B cell (primary cell): ENCODE results near the gene ZNF106. TPM values are rescaled to one million over a fixed set of nuclear protein-coding genes. Genes with fewer than 3 reads are reported as not detected.

Source experiments
- ATAC-seq: fragments of 200-7000 bp; cut with Tn5 transposase; one replicate; pipeline ENCODE4 v1.10.0; 2021; ENCODE audit warnings: low read depth, mild to moderate bottlenecking, moderate number of reproducible peaks, moderate library complexity
- CTCF ChIA-PET: fragments of 350-600 bp; sonication (Branson Sonifier 250); formaldehyde crosslinking; loops from one replicate; lab custom pipeline; 2021; ENCODE audit warnings: antibody characterized with exemption, inconsistent platforms; lab: Charles Lee
- POLR2A ChIA-PET: fragments of 350-600 bp; sonication (Branson Sonifier 250); formaldehyde crosslinking; loops from one replicate; lab custom pipeline; 2021; ENCODE audit warnings: antibody characterized with exemption; lab: Charles Lee
- DNase-seq: peaks from one replicate; pipeline ENCODE4 v3.0.0; 2013
- H2AFZ ChIP-seq: 2 replicates; pipeline ENCODE4 v1.6.1; 2012; ENCODE audit warnings: mild to moderate bottlenecking, low read depth, low read length; ENCODE audit not compliant: insufficient read depth, poor library complexity, severe bottlenecking
- H3K27ac ChIP-seq, 2 donors: 1 replicate in 1 of 2; 2 replicates in 1 of 2; pipeline ENCODE4 v1.5.1; 2012 to 2013; ENCODE audit warnings: low read length in 2 of 2, mild to moderate bottlenecking in 2 of 2, moderate library complexity in 1 of 2
- H3K27me3 ChIP-seq, 4 experiments: fragments of 200-600 bp in 1 of 4; sonication (generic) in 1 of 4; replicated peaks in 1 of 4; 1 replicate in 2 of 4; 2 replicates in 2 of 4; pipeline versions ENCODE4 v1.6.1 to v1.7.0; 2013 to 2016; ENCODE audit warnings: low read length in 3 of 4, mild to moderate bottlenecking in 2 of 4, mixed read lengths in 1 of 4, moderate library complexity in 1 of 4; ENCODE audit not compliant: insufficient read depth in 4 of 4, control insufficient read depth in 3 of 4; ENCODE audit errors: control extremely low read depth in 1 of 4
- H3K36me3 ChIP-seq, 2 experiments: replicated peaks in 1 of 2; 1 replicate in 1 of 2; 2 replicates in 1 of 2; pipeline versions ENCODE4 v1.6.1 to v1.7.1; 2013; ENCODE audit warnings: low read length in 1 of 2; ENCODE audit not compliant: insufficient read depth in 2 of 2, control insufficient read depth in 1 of 2; ENCODE audit errors: control extremely low read depth in 1 of 2, extremely low read depth in 1 of 2
- H3K4me1 ChIP-seq, 2 donors: fragments of 200-600 bp in 1 of 2; sonication (generic) in 1 of 2; 1 replicate in 1 of 2; 2 replicates in 1 of 2; pipeline versions ENCODE4 v1.5.1 to v1.6.1; 2013 to 2017; ENCODE audit warnings: low read length in 2 of 2; ENCODE audit not compliant: control insufficient read depth in 2 of 2, insufficient read depth in 2 of 2
- H3K4me2 ChIP-seq: replicated peaks from 2 replicates; pipeline ENCODE3; 2012; ENCODE audit warnings: mild to moderate bottlenecking, low read depth, low read length; ENCODE audit not compliant: poor library complexity, severe bottlenecking
- H3K4me3 ChIP-seq, 5 experiments: fragments of 200-600 bp in 1 of 5; sonication (generic) in 1 of 5; 1 replicate in 3 of 5; 2 replicates in 2 of 5; pipeline versions ENCODE4 v1.5.1 to v1.7.0; 2011 to 2016; ENCODE audit warnings: low read length in 4 of 5, mild to moderate bottlenecking in 4 of 5, low read depth in 2 of 5, control low read depth in 1 of 5, moderate library complexity in 1 of 5; ENCODE audit not compliant: insufficient read depth in 1 of 5; ENCODE audit errors: control extremely low read depth in 1 of 5, extremely low read depth in 1 of 5
- H3K79me2 ChIP-seq: fragments of 200-600 bp; sonication (generic); one replicate; pipeline ENCODE4 v1.6.0; 2016; ENCODE audit warnings: low read length; ENCODE audit not compliant: control insufficient read depth, insufficient read depth
- H3K9ac ChIP-seq: fragments of 200-600 bp; sonication (generic); 2 replicates; pipeline ENCODE4 v1.6.1; 2017; ENCODE audit warnings: mild to moderate bottlenecking, low read length, moderate library complexity
- H3K9me3 ChIP-seq, 3 donors: one replicate each; pipeline versions ENCODE4 v1.6.1 to v1.7.1; 2013; ENCODE audit warnings: low read length in 2 of 3; ENCODE audit not compliant: control insufficient read depth in 2 of 3, insufficient read depth in 1 of 3; ENCODE audit errors: control extremely low read depth in 1 of 3
- H4K20me1 ChIP-seq: 2 replicates; pipeline ENCODE4 v1.6.0; 2012; ENCODE audit warnings: mild to moderate bottlenecking, low read length; ENCODE audit not compliant: insufficient read depth, control insufficient read depth, poor library complexity, severe bottlenecking
- H3K27ac Mint-ChIP-seq: one replicate; pipeline ENCODE4 v1.8.0; 2021; ENCODE audit warnings: mixed read lengths
- H3K27me3 Mint-ChIP-seq: one replicate; pipeline ENCODE4 v1.8.0; 2021; ENCODE audit warnings: mixed read lengths
- H3K4me1 Mint-ChIP-seq: one replicate; pipeline ENCODE4 v1.8.0; 2021; ENCODE audit warnings: mixed read lengths
- H3K4me3 Mint-ChIP-seq: one replicate; pipeline ENCODE4 v1.8.0; 2021; ENCODE audit warnings: mixed read lengths
- H3K9me3 Mint-ChIP-seq: one replicate; pipeline ENCODE4 v1.8.0; 2022; ENCODE audit warnings: mixed read lengths; ENCODE audit not compliant: insufficient read depth
- EZH2 ChIP-seq: IDR thresholded peaks from 2 replicates; pipeline ENCODE4 v1.6.1; 2012; ENCODE audit warnings: borderline replicate concordance, low read depth, mild to moderate bottlenecking, moderate library complexity, low read length; ENCODE audit not compliant: insufficient read depth, poor library complexity, severe bottlenecking
- WGBS: methylation state at CpG from one replicate; pipeline ENCODE4 v1.1.5; 2013; ENCODE audit warnings: missing lambda C conversion rate; ENCODE audit not compliant: insufficient coverage; 5-methylcytosine and 5-hydroxymethylcytosine counted together
- intact Hi-C: fragments of 100-400 bp; cut with micrococcal nuclease; formaldehyde crosslinking; loops from one replicate; pipeline ENCODE4 v1.10.0; 2022
- polyA plus RNA-seq: library from polyadenylated mRNA; depleted of rRNA; stranded (reverse); fragments of >200 nt; gene quantifications from 2 replicates; pipeline ENCODE4 v1.2.3, GENCODE V29; 2012
- total RNA-seq, 2 donors: library from RNA; stranded (reverse); fragments of 120-200 nt in 1 of 2; gene quantifications; 1 replicate in 1 of 2; 2 replicates in 1 of 2; pipeline versions ENCODE4 v1.2.3 to v1.2.4, GENCODE V29; 2013 to 2022
- TF ChIP-seq, protein P1 (sequence below): fragments of 200-600 bp; IDR thresholded peaks from one replicate; pipeline ENCODE4 v1.8.0; 2022; ENCODE audit warnings: antibody characterized with exemption, mild to moderate bottlenecking

ZNF106 gene
- total and polyA plus RNA-seq, 2 donors (not counting 1 experiment from before 2014, with no cell fraction given), result 10.1 to 51.4 TPM

DNA sequence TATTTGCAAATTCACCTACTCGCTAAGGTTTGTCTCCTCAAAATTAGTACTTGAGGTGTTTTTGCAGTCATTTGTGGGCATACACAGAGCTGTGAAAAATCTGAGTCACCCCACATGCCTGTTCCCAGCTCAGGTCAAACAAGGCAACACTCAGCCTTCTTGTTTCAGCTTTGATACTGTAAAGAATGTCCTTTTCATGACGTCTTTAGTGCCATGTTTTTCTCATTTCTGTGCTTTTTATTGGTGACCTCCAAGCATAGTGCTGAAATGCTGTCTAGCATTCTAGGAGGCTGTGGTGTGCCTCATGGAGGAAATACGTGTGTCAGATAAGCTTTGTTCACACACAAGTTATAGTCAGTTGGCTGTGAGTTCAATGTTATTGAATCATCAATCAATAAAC lies 122.8 kb downstream of the ZNF106 start:
- Histone ChIP-seq H3K36me3 (peaks cover 0 to 4% of the 10 kb centered on the region in 2 experiments), H3K4me3 (no peak overlapping the region), H3K9me3 (no peaks in the 10 kb centered on the region), H2AFZ (no peak overlapping the region), H3K79me2 (no peaks in the 10 kb centered on the region), H3K27me3 (no peaks in the 10 kb centered on the region), H3K4me2 (no peak overlapping the region), H3K4me1 (no peaks in the 10 kb centered on the region), H3K9ac (no peak overlapping the region), H4K20me1 (no peaks in the 10 kb centered on the region), H3K27ac (no peak overlapping the region)
- no peak for ATAC-seq
- ChIA-PET CTCF (no interaction called here), POLR2A (no interaction called here)
- WGBS, result 100% methylated on average over 1 of the region's 3 CpGs
- intact Hi-C loops, result no loop called here
- DNase-seq, result no peak
- no peaks in the 10 kb centered on the region for H3K4me1 Mint-ChIP-seq
- TF ChIP-seq, protein P1, sequence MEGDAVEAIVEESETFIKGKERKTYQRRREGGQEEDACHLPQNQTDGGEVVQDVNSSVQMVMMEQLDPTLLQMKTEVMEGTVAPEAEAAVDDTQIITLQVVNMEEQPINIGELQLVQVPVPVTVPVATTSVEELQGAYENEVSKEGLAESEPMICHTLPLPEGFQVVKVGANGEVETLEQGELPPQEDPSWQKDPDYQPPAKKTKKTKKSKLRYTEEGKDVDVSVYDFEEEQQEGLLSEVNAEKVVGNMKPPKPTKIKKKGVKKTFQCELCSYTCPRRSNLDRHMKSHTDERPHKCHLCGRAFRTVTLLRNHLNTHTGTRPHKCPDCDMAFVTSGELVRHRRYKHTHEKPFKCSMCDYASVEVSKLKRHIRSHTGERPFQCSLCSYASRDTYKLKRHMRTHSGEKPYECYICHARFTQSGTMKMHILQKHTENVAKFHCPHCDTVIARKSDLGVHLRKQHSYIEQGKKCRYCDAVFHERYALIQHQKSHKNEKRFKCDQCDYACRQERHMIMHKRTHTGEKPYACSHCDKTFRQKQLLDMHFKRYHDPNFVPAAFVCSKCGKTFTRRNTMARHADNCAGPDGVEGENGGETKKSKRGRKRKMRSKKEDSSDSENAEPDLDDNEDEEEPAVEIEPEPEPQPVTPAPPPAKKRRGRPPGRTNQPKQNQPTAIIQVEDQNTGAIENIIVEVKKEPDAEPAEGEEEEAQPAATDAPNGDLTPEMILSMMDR, result no peak
- no peak for TF ChIP-seq EZH2
- H3K4me3 Mint-ChIP-seq, result no peak overlapping the region
- peaks cover 3% of the 10 kb centered on the region for H3K9me3 Mint-ChIP-seq
- no peaks in the 10 kb centered on the region for H3K27me3 Mint-ChIP-seq
- no peak overlapping the region for H3K27ac Mint-ChIP-seq

DNA sequence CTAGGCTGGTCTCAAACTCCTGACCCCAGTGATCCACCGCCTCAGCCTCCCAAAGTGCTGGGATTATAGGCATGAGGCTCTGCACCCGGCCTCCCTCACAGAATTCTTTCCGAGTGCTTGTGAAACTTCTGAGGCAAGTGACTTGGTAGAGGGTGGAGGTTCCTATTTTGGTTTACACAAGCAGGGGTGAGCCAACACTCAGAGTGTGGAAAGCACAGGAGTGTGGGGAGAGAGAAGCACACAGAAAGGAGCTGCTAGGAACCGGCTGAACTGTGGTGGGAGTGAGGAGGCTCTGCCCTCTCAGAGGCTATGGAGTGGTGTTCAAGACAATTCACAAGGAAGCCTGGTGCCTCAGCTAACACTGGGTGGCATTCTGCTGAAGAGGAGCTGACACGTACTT lies 123.9 kb downstream of the ZNF106 start:
- peaks cover 3% of the 10 kb centered on the region for H3K9me3 Mint-ChIP-seq
- ChIA-PET POLR2A (no interaction called here), CTCF (no interaction called here)
- no peak overlapping the region for H3K4me3 Mint-ChIP-seq
- H3K4me3 ChIP-seq, result no peak overlapping the region
- H3K4me1 ChIP-seq, result no peaks in the 10 kb centered on the region
- H3K27me3 Mint-ChIP-seq, result no peaks in the 10 kb centered on the region
- no peak overlapping the region for H3K9ac ChIP-seq
- H3K4me2 ChIP-seq, result no peak overlapping the region
- peaks cover 4 to 6% of the 10 kb centered on the region in 2 experiments for H3K36me3 ChIP-seq
- no peaks in the 10 kb centered on the region for H3K4me1 Mint-ChIP-seq
- no peak for DNase-seq
- TF ChIP-seq EZH2, result no peak
- TF ChIP-seq, protein P1, result no peak
- WGBS, result 88% methylated on average over 3 of the region's 5 CpGs
- no peak overlapping the region for H3K27ac Mint-ChIP-seq
- H3K27ac ChIP-seq, result no peak overlapping the region
- H3K9me3 ChIP-seq, result no peaks in the 10 kb centered on the region
- ATAC-seq, result no peak
- no peak overlapping the region for H2AFZ ChIP-seq
- no peaks in the 10 kb centered on the region for H3K79me2 ChIP-seq
- intact Hi-C loops, result no loop called here
- H3K27me3 ChIP-seq, result no peaks in the 10 kb centered on the region
- no peaks in the 10 kb centered on the region for H4K20me1 ChIP-seq
